Stomach (tissue), 4 donors: ENCODE results near the gene AXIN2.

Experiments used
- CTCF ChIP-seq, 7 experiments: fragments of 450-650 bp in 4 of 7; fragments of 200-600 bp in 3 of 7; sonication (generic) in 3 of 7; IDR thresholded peaks; one replicate each; pipeline ENCODE4 v1.5.1; 2016 to 2019; ENCODE audit warnings: antibody characterized with exemption in 7 of 7, control low read depth in 2 of 7, mild to moderate bottlenecking in 1 of 7
- EP300 ChIP-seq: sonication (generic); formaldehyde crosslinking; IDR thresholded peaks from one replicate; pipeline ENCODE4 v1.6.1; 2017; ENCODE audit warnings: antibody characterized with exemption
- POLR2A ChIP-seq, 4 donors: fragments of 450-650 bp; IDR thresholded peaks; one replicate each; pipeline ENCODE4 v1.6.1; 2016; ENCODE audit warnings: antibody characterized with exemption in 4 of 4, control low read depth in 2 of 4, mild to moderate bottlenecking in 1 of 4, moderate library complexity in 1 of 4

GRCh38 chr17:65522751-65523404 is 38.6 kb downstream of the AXIN2 start:
- TF ChIP-seq CTCF (IDR thresholded peaks at IDR 0.05) (no peak), EP300 (no peak), POLR2A (IDR thresholded peaks at IDR 0.05) (no peak)
